H1 (cell line): ENCODE measurements around the gene OSCAR. TPM values are rescaled to one million over a fixed set of nuclear protein-coding genes. Genes with fewer than 3 reads are reported as not detected.
A peak's percentile ranks its signal among the peaks of the same experiment; 100 is the strongest.

Experiments used
- CTCF ChIA-PET: fragments of 300-600 bp; sonication (Branson Sonifier 250); formaldehyde crosslinking; loops from one replicate; lab custom pipeline; 2021; ENCODE audit not compliant: partially characterized antibody; lab: Charles Lee
- POLR2A ChIA-PET: fragments of 300-600 bp; sonication (Branson Sonifier 250); formaldehyde crosslinking; loops from one replicate; lab custom pipeline; 2021; ENCODE audit warnings: inconsistent platforms; ENCODE audit not compliant: partially characterized antibody; lab: Charles Lee
- DNase-seq, 2 experiments: peaks; one replicate each; pipeline versions ENCODE4 v3.0.0 to v3.0.0-alpha.2; 2010 to 2022; ENCODE audit warnings: low spot score in 2 of 2, low read depth in 1 of 2, mixed read lengths in 1 of 2
- FAIRE-seq: peaks from 2 replicates; lab custom pipeline; 2011; peaks lifted over from hg19 to GRCh38; lab: Jason Lieb, UNC
- H2AFZ ChIP-seq: 2 replicates; pipeline ENCODE4 v1.8.1; 2012; ENCODE audit warnings: low read length, inconsistent platforms
- H2AK5ac ChIP-seq: 2 replicates; pipeline ENCODE4 v1.6.1; 2013; ENCODE audit warnings: low read depth, low read length
- H2BK120ac ChIP-seq: replicated peaks from 2 replicates; pipeline ENCODE3; 2013; ENCODE audit warnings: low read depth, low read length, inconsistent platforms
- H2BK12ac ChIP-seq: 2 replicates; pipeline ENCODE4 v1.6.1; 2013; ENCODE audit warnings: low read depth, low read length
- H2BK15ac ChIP-seq: 2 replicates; pipeline ENCODE4 v1.6.1; 2013; ENCODE audit warnings: low read length
- H2BK20ac ChIP-seq: 2 replicates; pipeline ENCODE4 v1.6.1; 2013; ENCODE audit warnings: low read length
- H2BK5ac ChIP-seq: 2 replicates; pipeline ENCODE4 v1.6.1; 2013; ENCODE audit warnings: low read depth, low read length
- H3K14ac ChIP-seq: 2 replicates; pipeline ENCODE4 v1.6.1; 2013; ENCODE audit warnings: inconsistent platforms; ENCODE audit not compliant: insufficient read length
- H3K18ac ChIP-seq: 2 replicates; pipeline ENCODE4 v1.6.1; 2013; ENCODE audit warnings: low read length; ENCODE audit errors: extremely low read depth
- H3K23ac ChIP-seq: 2 replicates; pipeline ENCODE4 v1.6.1; 2013; ENCODE audit warnings: inconsistent platforms; ENCODE audit not compliant: insufficient read length
- H3K23me2 ChIP-seq: 2 replicates; pipeline ENCODE4 v1.6.1; 2013; ENCODE audit warnings: low read depth, low read length
- H3K27ac ChIP-seq: 2 replicates; pipeline ENCODE4 v1.6.1; 2011; ENCODE audit warnings: low read depth, low read length, inconsistent platforms
- H3K27me3 ChIP-seq, 4 experiments: replicated peaks in 1 of 4; 1 replicate in 1 of 4; 2 replicates in 3 of 4; pipeline versions ENCODE4 v1.6.1 to v1.8.1; 2011 to 2013; ENCODE audit warnings: low read length in 3 of 4, mild to moderate bottlenecking in 3 of 4, inconsistent platforms in 2 of 4, mixed read lengths in 2 of 4, moderate library complexity in 1 of 4; ENCODE audit not compliant: control insufficient read depth in 3 of 4, insufficient read depth in 3 of 4; ENCODE audit errors: extremely low read depth in 1 of 4
- H3K36me3 ChIP-seq, 4 experiments: 2 replicates each; pipeline versions ENCODE4 v1.6.1 to v1.8.1; 2011 to 2013; ENCODE audit warnings: mild to moderate bottlenecking in 4 of 4, low read length in 3 of 4, moderate library complexity in 2 of 4, control low read depth in 1 of 4, inconsistent platforms in 1 of 4; ENCODE audit not compliant: insufficient read depth in 4 of 4, control insufficient read depth in 2 of 4
- H3K4ac ChIP-seq: replicated peaks from 2 replicates; pipeline ENCODE3; 2013; ENCODE audit warnings: low read length, low read depth, mixed read lengths, inconsistent platforms; ENCODE audit not compliant: insufficient read length
- H3K4me1 ChIP-seq, 4 experiments: replicated peaks in 1 of 4; 1 replicate in 1 of 4; 2 replicates in 3 of 4; pipeline versions ENCODE4 v1.6.1 to v1.8.1; 2011 to 2013; ENCODE audit warnings: low read length in 3 of 4, inconsistent platforms in 2 of 4, mixed read lengths in 1 of 4; ENCODE audit not compliant: insufficient read depth in 4 of 4, control insufficient read depth in 3 of 4
- H3K4me2 ChIP-seq, 2 experiments: 2 replicates each; pipeline versions ENCODE4 v1.6.1 to v1.8.1; 2011 to 2013; ENCODE audit warnings: low read depth in 2 of 2, low read length in 2 of 2, control low read depth in 1 of 2, inconsistent platforms in 1 of 2, mild to moderate bottlenecking in 1 of 2; ENCODE audit not compliant: insufficient read depth in 1 of 2
- H3K4me3 ChIP-seq, 4 experiments: fragments of 200-600, 300-600 bp in 1 of 4; sonication (generic), shearing (Covaris generic), sonication (Bioruptor Twin) in 1 of 4; 2 replicates each; pipeline versions ENCODE4 v1.5.1 to v1.8.1; 2011 to 2016; ENCODE audit warnings: low read length in 4 of 4, low read depth in 3 of 4, control low read depth in 2 of 4, inconsistent platforms in 2 of 4, mild to moderate bottlenecking in 2 of 4, mixed read lengths in 1 of 4, moderate library complexity in 1 of 4; ENCODE audit not compliant: insufficient read depth in 2 of 4; ENCODE audit errors: extremely low read depth in 1 of 4
- H3K56ac ChIP-seq: replicated peaks from 2 replicates; pipeline ENCODE3; 2013; ENCODE audit warnings: low read depth, mild to moderate bottlenecking, mixed read lengths, low read length, inconsistent platforms; ENCODE audit not compliant: insufficient read length
- H3K79me1 ChIP-seq: 2 replicates; pipeline ENCODE4 v1.6.1; 2013; ENCODE audit warnings: low read depth, low read length, control low read depth
- H3K79me2 ChIP-seq, 2 experiments: 2 replicates each; pipeline versions ENCODE4 v1.6.1 to v1.8.1; 2012 to 2013; ENCODE audit warnings: low read length in 2 of 2, mild to moderate bottlenecking in 2 of 2, inconsistent platforms in 1 of 2; ENCODE audit not compliant: insufficient read depth in 2 of 2, control insufficient read depth in 1 of 2
- H3K9ac ChIP-seq, 4 experiments: replicated peaks in 1 of 4; 1 replicate in 1 of 4; 2 replicates in 3 of 4; pipeline versions ENCODE4 v1.6.1 to v1.8.1; 2011 to 2013; ENCODE audit warnings: low read depth in 3 of 4, low read length in 3 of 4, control low read depth in 2 of 4, mild to moderate bottlenecking in 2 of 4, moderate library complexity in 2 of 4, inconsistent platforms in 1 of 4; ENCODE audit errors: extremely low read depth in 1 of 4
- H3K9me3 ChIP-seq, 2 experiments: 2 replicates each; pipeline versions ENCODE4 v1.6.1 to v1.8.1; 2012 to 2013; ENCODE audit warnings: mild to moderate bottlenecking in 2 of 2, moderate library complexity in 2 of 2, control low read depth in 1 of 2, inconsistent platforms in 1 of 2, low read depth in 1 of 2, low read length in 1 of 2, mixed read lengths in 1 of 2; ENCODE audit not compliant: insufficient read depth in 2 of 2
- H4K20me1 ChIP-seq, 2 experiments: replicated peaks in 1 of 2; 2 replicates each; pipeline versions ENCODE3 to v1.8.1; 2011 to 2013; ENCODE audit warnings: inconsistent platforms in 2 of 2, low read length in 2 of 2, mild to moderate bottlenecking in 1 of 2; ENCODE audit not compliant: insufficient read depth in 2 of 2, control insufficient read depth in 1 of 2
- H4K5ac ChIP-seq: 2 replicates; pipeline ENCODE4 v1.6.1; 2013; ENCODE audit warnings: low read length, low read depth, mixed read lengths, inconsistent platforms; ENCODE audit not compliant: insufficient read length
- H4K8ac ChIP-seq: 2 replicates; pipeline ENCODE4 v1.8.0; 2013; ENCODE audit warnings: mild to moderate bottlenecking, moderate library complexity, low read length, inconsistent platforms; ENCODE audit not compliant: insufficient read depth; ENCODE audit errors: extremely low read depth
- H4K91ac ChIP-seq: replicated peaks from 2 replicates; pipeline ENCODE3; 2013; ENCODE audit warnings: low read length, mixed read lengths, inconsistent platforms; ENCODE audit not compliant: insufficient read length
- CBX8 ChIP-seq: fragments of 300-800, 300-1000 bp; sonication (generic); IDR thresholded peaks from 2 replicates; pipeline ENCODE4 v1.7.1; 2016; ENCODE audit warnings: low read depth, low read length, borderline replicate concordance
- CREB1 ChIP-seq: IDR thresholded peaks from 2 replicates; pipeline ENCODE4 v1.6.1; 2012; ENCODE audit warnings: inconsistent platforms
- PHF8 ChIP-seq: fragments of 200-600 bp; sonication (generic); conservative IDR thresholded peaks from 2 replicates; pipeline ENCODE4 v1.7.1; 2012; ENCODE audit warnings: low read depth, mild to moderate bottlenecking, inconsistent platforms, low read length, moderate library complexity
- SAP30 ChIP-seq: fragments of 300-600 bp; sonication (generic); IDR thresholded peaks from 2 replicates; pipeline ENCODE4 v1.7.1; 2012; ENCODE audit warnings: low read length, moderate library complexity, mild to moderate bottlenecking, inconsistent platforms; ENCODE audit not compliant: insufficient read depth, insufficient replicate concordance
- SIRT6 ChIP-seq: IDR thresholded peaks from one replicate; pipeline ENCODE4 v1.7.1; 2012; ENCODE audit warnings: low read length, inconsistent platforms
- SP1 ChIP-seq: IDR thresholded peaks from 2 replicates; pipeline ENCODE4 v1.6.1; 2011; ENCODE audit warnings: low read depth, low read length
- TEAD4 ChIP-seq: IDR thresholded peaks from 2 replicates; pipeline ENCODE4 v1.6.1; 2012; ENCODE audit warnings: low read depth, low read length, inconsistent platforms, mixed read lengths
- WGBS, 2 experiments: shearing (Covaris generic) in 1 of 2; methylation state at CpG; one replicate each; pipeline versions ENCODE4 v1.1.6 to v1.1.7; 2013 to 2015; ENCODE audit warnings: low lambda C conversion rate in 2 of 2, mixed read lengths in 2 of 2, inconsistent platforms in 1 of 2, low coverage in 1 of 2, missing lambda C conversion rate in 1 of 2; ENCODE audit not compliant: insufficient replicate concordance in 2 of 2, insufficient coverage in 1 of 2, insufficient read length in 1 of 2; ENCODE audit errors: extremely low coverage in 1 of 2, missing lambda C conversion rate in 1 of 2; 5-methylcytosine and 5-hydroxymethylcytosine counted together
- polyA plus RNA-seq, 7 experiments: library from polyadenylated mRNA; depleted of rRNA in 3 of 7; stranded (reverse) in 5 of 7; unstranded in 2 of 7; fragments of >200 nt in 5 of 7; fragments of 200-250 nt in 2 of 7; gene quantifications; 1 replicate in 5 of 7; 2 replicates in 1 of 7; 4 replicates in 1 of 7; pipeline versions ENCODE4 v1.2.1 to v1.2.3, GENCODE V29; 2011 to 2013; ENCODE audit warnings: missing spikeins in 2 of 7, mixed read lengths in 2 of 7
- total RNA-seq: library from RNA; stranded (reverse); fragmentation: NEBNext Ultra II Directional; extraction: Animal tissue kit (Norgen Biotek cat#: 25700); gene quantifications from 2 replicates; pipeline ENCODE4 v1.2.1, GENCODE V29; 2021
- TF ChIP-seq, protein P1 (sequence below): IDR thresholded peaks from 2 replicates; pipeline ENCODE4 v1.6.1; 2012; ENCODE audit warnings: low read length, inconsistent platforms
- TF ChIP-seq, protein P2 (sequence below): IDR thresholded peaks from 2 replicates; pipeline ENCODE4 v1.6.1; 2011; ENCODE audit warnings: low read depth, mild to moderate bottlenecking, low read length; ENCODE audit not compliant: insufficient read depth
- TF ChIP-seq, protein P3 (sequence below): IDR thresholded peaks from 2 replicates; pipeline ENCODE4 v1.6.1; 2012; ENCODE audit warnings: inconsistent platforms

The OSCAR gene
- total and polyA plus RNA-seq, 2 of the 8 experiments (the other 6 are each of a cell fraction or from before 2014, with no cell fraction given) = 1.1 TPM

DNA sequence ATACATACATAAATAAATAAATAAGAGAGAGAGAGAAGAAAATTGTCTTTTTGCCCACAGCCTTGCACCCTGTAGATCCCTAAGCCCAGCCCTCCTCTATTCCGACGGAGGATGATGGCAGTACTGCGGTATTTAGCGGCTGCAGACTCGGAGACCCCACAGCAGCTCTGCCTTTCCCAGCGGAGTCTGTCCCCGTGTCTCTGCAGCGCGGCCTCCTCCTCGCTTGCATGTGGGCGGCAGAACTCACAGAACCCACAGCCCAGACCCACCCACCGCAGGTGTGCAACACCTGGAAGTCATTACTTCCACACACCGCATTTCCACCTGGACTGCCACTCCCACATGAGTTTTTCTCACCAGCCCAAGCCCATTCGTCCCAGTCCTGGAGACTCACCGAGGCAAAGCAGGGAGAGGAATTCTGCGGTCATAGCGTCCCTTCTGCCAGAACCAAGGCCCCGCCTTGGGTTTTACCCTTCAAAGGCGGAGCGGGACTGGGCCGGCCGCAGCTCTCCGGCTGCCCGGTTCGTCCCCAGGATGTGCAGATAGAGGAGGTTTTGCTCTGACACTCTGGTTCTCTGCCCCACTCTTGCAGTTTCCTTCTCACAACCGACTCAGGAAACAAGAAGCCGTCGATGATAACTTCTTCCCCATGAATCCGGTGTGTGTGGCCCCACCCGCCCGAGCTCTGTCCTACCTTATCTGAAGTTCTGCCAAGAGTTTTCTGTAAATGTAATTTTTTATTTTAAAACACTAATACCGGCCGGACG lies 37.1 kb downstream of the OSCAR start, which contains the start of gene VSTM1:
Gene VSTM1 (minus strand): TSS at position 548 of the 767 bp plus-strand sequence. CDS start 120 bp downstream, at position 428.
- Histone ChIP-seq H4K5ac (no peak within 1 kb of the TSS), H3K79me2 (no peaks in the 10 kb centered on the region), H2BK12ac (0 out of 2 replicates have a peak within 1 kb of the TSS, but pooled peaks have one; percentile 39), H3K36me3 (no peaks in the 10 kb centered on the region), H3K4me3 (no peak within 1 kb of the TSS), H3K23me2 (no peaks in the 10 kb centered on the region), H3K27me3 (no peaks in the 10 kb centered on the region), H2AK5ac (no peak within 1 kb of the TSS), H2BK120ac (no peak within 1 kb of the TSS), H2BK20ac (no peak within 1 kb of the TSS), H4K20me1 (no peaks in the 10 kb centered on the region), H3K14ac (no peak within 1 kb of the TSS), H3K4me2 (no peak within 1 kb of the TSS), H3K23ac (no peak within 1 kb of the TSS), H4K91ac (no peak within 1 kb of the TSS), H3K9me3 (no peaks in the 10 kb centered on the region), H3K18ac (peak within 1 kb of the TSS; percentile 19; the same call in 1 of the 2 replicates), H3K79me1 (no peaks in the 10 kb centered on the region), H3K56ac (no peak within 1 kb of the TSS), H3K27ac (no peak within 1 kb of the TSS), H3K9ac (no peak within 1 kb of the TSS), H3K4me1 (no peaks in the 10 kb centered on the region), H2AFZ (peak within 1 kb of the TSS; percentile 76; the same call in 1 of the 2 replicates), H3K4ac (no peak within 1 kb of the TSS), H4K8ac (no peak within 1 kb of the TSS), H2BK5ac (no peak within 1 kb of the TSS), H2BK15ac (no peak within 1 kb of the TSS)
- CTCF ChIA-PET = interaction anchor here (0.9 to 1.2 kb wide), 2 partner anchors 13 to 32 kb away, joined by 3 to 4 read pairs; no protein-coding TSS in a partner anchor
- POLR2A ChIA-PET = interaction anchor here (1.1 to 1.2 kb wide), 2 partner anchors 8 to 23 kb away, joined by 4 to 5 read pairs; no protein-coding TSS in a partner anchor
- WGBS, 2 experiments = 92% methylated on average over 34 of the region's 34 CpGs; no CpG with 5 or more reads in 1 of the 2 experiments
- no peak for FAIRE-seq
- DNase-seq = no peak
- TF ChIP-seq CBX8 (no peak), SAP30 (no peak), CREB1 (no peak), SP1 (no peak), PHF8 (no peak), SIRT6 (no peak), TEAD4 (no peak)
- TF ChIP-seq, protein P1, sequence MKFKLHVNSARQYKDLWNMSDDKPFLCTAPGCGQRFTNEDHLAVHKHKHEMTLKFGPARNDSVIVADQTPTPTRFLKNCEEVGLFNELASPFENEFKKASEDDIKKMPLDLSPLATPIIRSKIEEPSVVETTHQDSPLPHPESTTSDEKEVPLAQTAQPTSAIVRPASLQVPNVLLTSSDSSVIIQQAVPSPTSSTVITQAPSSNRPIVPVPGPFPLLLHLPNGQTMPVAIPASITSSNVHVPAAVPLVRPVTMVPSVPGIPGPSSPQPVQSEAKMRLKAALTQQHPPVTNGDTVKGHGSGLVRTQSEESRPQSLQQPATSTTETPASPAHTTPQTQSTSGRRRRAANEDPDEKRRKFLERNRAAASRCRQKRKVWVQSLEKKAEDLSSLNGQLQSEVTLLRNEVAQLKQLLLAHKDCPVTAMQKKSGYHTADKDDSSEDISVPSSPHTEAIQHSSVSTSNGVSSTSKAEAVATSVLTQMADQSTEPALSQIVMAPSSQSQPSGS = no peak
- TF ChIP-seq, protein P2, sequence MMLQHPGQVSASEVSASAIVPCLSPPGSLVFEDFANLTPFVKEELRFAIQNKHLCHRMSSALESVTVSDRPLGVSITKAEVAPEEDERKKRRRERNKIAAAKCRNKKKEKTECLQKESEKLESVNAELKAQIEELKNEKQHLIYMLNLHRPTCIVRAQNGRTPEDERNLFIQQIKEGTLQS = no peak
- TF ChIP-seq, protein P3, sequence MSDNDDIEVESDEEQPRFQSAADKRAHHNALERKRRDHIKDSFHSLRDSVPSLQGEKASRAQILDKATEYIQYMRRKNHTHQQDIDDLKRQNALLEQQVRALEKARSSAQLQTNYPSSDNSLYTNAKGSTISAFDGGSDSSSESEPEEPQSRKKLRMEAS = no peak
